K562 (cell line): ENCODE measurements around the gene SHE. TPM values are rescaled to one million over a fixed set of nuclear protein-coding genes. Genes with fewer than 3 reads are reported as not detected.

ENCODE experiments used
- BCL6 ChIP-seq: fragments of 250-450 bp; sonication (Bioruptor Pico); IDR thresholded peaks from 2 replicates; pipeline ENCODE4 v1.4.0; 2020
- KLF6 ChIP-seq: fragments of 250-450 bp; sonication (Bioruptor Pico); IDR thresholded peaks from 2 replicates; pipeline ENCODE4 v1.4.0; 2020; ENCODE audit warnings: mild to moderate bottlenecking, moderate library complexity, borderline replicate concordance
- MEIS2 ChIP-seq: fragments of 450-650 bp; IDR thresholded peaks from 2 replicates; pipeline ENCODE4 v1.6.1; 2014; ENCODE audit warnings: mild to moderate bottlenecking; ENCODE audit not compliant: partially characterized antibody
- ZBED1 ChIP-seq: IDR thresholded peaks from 2 replicates; pipeline ENCODE4 v1.6.1; 2014
- ZNF324 ChIP-seq: fragments of 250-450 bp; sonication (Bioruptor Pico); IDR thresholded peaks from 2 replicates; pipeline ENCODE4 v1.4.0; 2020; ENCODE audit warnings: mild to moderate bottlenecking
- polyA plus RNA-seq, 8 experiments: library from polyadenylated mRNA; depleted of rRNA in 4 of 8; stranded (reverse) in 5 of 8; unstranded in 3 of 8; fragments of >200 nt; fragmentation: Nextera tagmentation in 2 of 8; fragmentation: Illumina TruSeq in 1 of 8; extraction: Ambion mirVana in 2 of 8; extraction: Trizol in 1 of 8; gene quantifications; 2 replicates each; pipeline versions ENCODE4 v1.2.1 to v1.2.3, GENCODE V29; 2011 to 2014; ENCODE audit warnings: inconsistent platforms in 1 of 8, missing spikeins in 1 of 8
- total RNA-seq, 7 experiments: library from RNA; depleted of rRNA in 6 of 7; stranded (reverse); fragments of >200 nt in 6 of 7; fragmentation: Illumina TruSeq in 2 of 7; extraction: Trizol in 2 of 7; gene quantifications; 2 replicates each; pipeline versions ENCODE4 v1.2.1 to v1.2.3, GENCODE V29; 2011 to 2021; ENCODE audit warnings: low replicate concordance in 1 of 7
- TF ChIP-seq, protein P1 (sequence below): fragments of 200-600 bp; sonication (generic); IDR thresholded peaks from one replicate; pipeline ENCODE4 v1.6.1; 2012; ENCODE audit warnings: mild to moderate bottlenecking, low read depth, low read length, inconsistent platforms

Gene SHE
- total and polyA plus RNA-seq, 9 of the 15 experiments (the other 6 are each of a cell fraction or from before 2014, with no cell fraction given) = 0.01 to 0.05 TPM; not detected in 7

DNA sequence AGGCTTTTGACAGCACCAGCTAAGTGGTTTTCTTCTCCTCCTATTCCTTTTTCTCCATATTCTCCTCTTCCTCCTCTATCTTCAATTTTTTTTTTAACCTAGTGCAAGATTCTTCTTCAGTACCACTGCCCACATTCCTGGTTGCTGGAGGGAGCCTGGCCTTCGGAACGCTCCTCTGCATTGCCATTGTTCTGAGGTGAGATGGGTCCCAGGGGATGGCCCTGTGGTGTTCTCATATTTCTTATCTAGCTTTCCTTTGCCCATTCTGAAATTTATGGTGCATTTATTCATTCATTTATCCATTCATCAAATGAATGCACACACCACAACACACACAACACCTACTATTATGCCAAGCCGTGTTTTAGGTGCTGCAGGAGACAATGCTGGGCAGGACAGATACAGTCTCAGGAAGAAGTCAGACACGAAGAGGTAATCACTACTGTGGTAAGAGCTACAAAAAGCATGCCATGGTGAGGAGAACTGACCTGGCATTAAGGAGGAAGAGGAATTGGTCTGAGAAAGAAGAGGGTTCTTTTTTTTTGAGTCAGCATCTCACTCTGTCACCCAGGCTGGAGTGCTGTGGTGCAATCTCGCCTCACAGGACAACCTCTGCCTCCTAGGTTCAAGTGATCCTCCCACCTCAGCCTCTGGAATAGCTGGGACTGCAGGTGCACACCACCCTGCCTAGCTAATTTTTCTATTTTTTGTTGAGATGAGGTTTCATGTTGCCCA lies 47.7 kb downstream of the SHE start (continued):
- TF ChIP-seq, protein P1, sequence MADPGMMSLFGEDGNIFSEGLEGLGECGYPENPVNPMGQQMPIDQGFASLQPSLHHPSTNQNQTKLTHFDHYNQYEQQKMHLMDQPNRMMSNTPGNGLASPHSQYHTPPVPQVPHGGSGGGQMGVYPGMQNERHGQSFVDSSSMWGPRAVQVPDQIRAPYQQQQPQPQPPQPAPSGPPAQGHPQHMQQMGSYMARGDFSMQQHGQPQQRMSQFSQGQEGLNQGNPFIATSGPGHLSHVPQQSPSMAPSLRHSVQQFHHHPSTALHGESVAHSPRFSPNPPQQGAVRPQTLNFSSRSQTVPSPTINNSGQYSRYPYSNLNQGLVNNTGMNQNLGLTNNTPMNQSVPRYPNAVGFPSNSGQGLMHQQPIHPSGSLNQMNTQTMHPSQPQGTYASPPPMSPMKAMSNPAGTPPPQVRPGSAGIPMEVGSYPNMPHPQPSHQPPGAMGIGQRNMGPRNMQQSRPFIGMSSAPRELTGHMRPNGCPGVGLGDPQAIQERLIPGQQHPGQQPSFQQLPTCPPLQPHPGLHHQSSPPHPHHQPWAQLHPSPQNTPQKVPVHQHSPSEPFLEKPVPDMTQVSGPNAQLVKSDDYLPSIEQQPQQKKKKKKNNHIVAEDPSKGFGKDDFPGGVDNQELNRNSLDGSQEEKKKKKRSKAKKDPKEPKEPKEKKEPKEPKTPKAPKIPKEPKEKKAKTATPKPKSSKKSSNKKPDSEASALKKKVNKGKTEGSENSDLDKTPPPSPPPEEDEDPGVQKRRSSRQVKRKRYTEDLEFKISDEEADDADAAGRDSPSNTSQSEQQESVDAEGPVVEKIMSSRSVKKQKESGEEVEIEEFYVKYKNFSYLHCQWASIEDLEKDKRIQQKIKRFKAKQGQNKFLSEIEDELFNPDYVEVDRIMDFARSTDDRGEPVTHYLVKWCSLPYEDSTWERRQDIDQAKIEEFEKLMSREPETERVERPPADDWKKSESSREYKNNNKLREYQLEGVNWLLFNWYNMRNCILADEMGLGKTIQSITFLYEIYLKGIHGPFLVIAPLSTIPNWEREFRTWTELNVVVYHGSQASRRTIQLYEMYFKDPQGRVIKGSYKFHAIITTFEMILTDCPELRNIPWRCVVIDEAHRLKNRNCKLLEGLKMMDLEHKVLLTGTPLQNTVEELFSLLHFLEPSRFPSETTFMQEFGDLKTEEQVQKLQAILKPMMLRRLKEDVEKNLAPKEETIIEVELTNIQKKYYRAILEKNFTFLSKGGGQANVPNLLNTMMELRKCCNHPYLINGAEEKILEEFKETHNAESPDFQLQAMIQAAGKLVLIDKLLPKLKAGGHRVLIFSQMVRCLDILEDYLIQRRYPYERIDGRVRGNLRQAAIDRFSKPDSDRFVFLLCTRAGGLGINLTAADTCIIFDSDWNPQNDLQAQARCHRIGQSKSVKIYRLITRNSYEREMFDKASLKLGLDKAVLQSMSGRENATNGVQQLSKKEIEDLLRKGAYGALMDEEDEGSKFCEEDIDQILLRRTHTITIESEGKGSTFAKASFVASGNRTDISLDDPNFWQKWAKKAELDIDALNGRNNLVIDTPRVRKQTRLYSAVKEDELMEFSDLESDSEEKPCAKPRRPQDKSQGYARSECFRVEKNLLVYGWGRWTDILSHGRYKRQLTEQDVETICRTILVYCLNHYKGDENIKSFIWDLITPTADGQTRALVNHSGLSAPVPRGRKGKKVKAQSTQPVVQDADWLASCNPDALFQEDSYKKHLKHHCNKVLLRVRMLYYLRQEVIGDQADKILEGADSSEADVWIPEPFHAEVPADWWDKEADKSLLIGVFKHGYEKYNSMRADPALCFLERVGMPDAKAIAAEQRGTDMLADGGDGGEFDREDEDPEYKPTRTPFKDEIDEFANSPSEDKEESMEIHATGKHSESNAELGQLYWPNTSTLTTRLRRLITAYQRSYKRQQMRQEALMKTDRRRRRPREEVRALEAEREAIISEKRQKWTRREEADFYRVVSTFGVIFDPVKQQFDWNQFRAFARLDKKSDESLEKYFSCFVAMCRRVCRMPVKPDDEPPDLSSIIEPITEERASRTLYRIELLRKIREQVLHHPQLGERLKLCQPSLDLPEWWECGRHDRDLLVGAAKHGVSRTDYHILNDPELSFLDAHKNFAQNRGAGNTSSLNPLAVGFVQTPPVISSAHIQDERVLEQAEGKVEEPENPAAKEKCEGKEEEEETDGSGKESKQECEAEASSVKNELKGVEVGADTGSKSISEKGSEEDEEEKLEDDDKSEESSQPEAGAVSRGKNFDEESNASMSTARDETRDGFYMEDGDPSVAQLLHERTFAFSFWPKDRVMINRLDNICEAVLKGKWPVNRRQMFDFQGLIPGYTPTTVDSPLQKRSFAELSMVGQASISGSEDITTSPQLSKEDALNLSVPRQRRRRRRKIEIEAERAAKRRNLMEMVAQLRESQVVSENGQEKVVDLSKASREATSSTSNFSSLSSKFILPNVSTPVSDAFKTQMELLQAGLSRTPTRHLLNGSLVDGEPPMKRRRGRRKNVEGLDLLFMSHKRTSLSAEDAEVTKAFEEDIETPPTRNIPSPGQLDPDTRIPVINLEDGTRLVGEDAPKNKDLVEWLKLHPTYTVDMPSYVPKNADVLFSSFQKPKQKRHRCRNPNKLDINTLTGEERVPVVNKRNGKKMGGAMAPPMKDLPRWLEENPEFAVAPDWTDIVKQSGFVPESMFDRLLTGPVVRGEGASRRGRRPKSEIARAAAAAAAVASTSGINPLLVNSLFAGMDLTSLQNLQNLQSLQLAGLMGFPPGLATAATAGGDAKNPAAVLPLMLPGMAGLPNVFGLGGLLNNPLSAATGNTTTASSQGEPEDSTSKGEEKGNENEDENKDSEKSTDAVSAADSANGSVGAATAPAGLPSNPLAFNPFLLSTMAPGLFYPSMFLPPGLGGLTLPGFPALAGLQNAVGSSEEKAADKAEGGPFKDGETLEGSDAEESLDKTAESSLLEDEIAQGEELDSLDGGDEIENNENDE = no peak
- TF ChIP-seq MEIS2 (no peak), ZNF324 (no peak), ZBED1 (no peak), KLF6 (CRISPR knock-in tag) (no peak), BCL6 (CRISPR knock-in tag) (no peak)
